Stimulated activated CD4-positive, alpha-beta T cell treated with anti-CD3 and anti-CD28 coated beads, Interleukin-1b, Interleukin-23, amount 100 ng/mL, for 4 hours (primary cell): Measurements from ENCODE around the gene SLC25A12.
"Not testable (repeated sequence)": the region's sequence is repeated elsewhere in the genome, so short reads cannot be mapped to it uniquely, and the experiment has no call there.

Experiments used
- DNase-seq, 2 donors: peaks; one replicate each; pipeline ENCODE4 v3.0.0-alpha.2; 2020; ENCODE audit warnings: low read depth in 2 of 2

SLC25A12 gene

GRCh38 chr2:171822525-171823322, 71.3 kb downstream of the SLC25A12 start:
- no peak for DNase-seq

GRCh38 chr2:171819453-171819852, 74.6 kb downstream of the SLC25A12 start:
- no peak for DNase-seq

GRCh38 chr2:171814883-171815282, 79.2 kb downstream of the SLC25A12 start:
- DNase-seq: no peak

GRCh38 chr2:171814174-171814573, 79.9 kb downstream of the SLC25A12 start:
- DNase-seq: no peak

- no peak for DNase-seq
Measured at GRCh38 chr2:171813729-171814128, 80.3 kb downstream of the SLC25A12 start.

GRCh38 chr2:171813126-171813525, 80.9 kb downstream of the SLC25A12 start:
- DNase-seq: no peak

- DNase-seq: no peak
Measured at GRCh38 chr2:171811245-171811628, 82.8 kb downstream of the SLC25A12 start.

- no peak for DNase-seq
Measured at GRCh38 chr2:171810422-171811244, 83.4 kb downstream of the SLC25A12 start.

- DNase-seq: not testable (repeated sequence)
Measured at GRCh38 chr2:171808885-171809284, 85.2 kb downstream of the SLC25A12 start.

- no peak for DNase-seq
Measured at GRCh38 chr2:171807831-171808393, 86.1 kb downstream of the SLC25A12 start.

- no peak for DNase-seq
Measured at GRCh38 chr2:171807119-171807518, 86.9 kb downstream of the SLC25A12 start.

GRCh38 chr2:171804456-171804855, 89.6 kb downstream of the SLC25A12 start:
- no peak for DNase-seq

GRCh38 chr2:171803757-171804156, 90.3 kb downstream of the SLC25A12 start:
- DNase-seq: no peak

GRCh38 chr2:171800639-171801038, 93.4 kb downstream of the SLC25A12 start:
- no peak for DNase-seq

- no peak for DNase-seq
Measured at GRCh38 chr2:171798156-171798820, 95.8 kb downstream of the SLC25A12 start.

- DNase-seq: no peak
Measured at GRCh38 chr2:171794918-171795317, 99.1 kb downstream of the SLC25A12 start.

GRCh38 chr2:171793691-171794678, 100.1 kb downstream of the SLC25A12 start:
- DNase-seq: no peak

- DNase-seq: no peak
Measured at GRCh38 chr2:171792886-171793580, 101.0 kb downstream of the SLC25A12 start.

- no peak for DNase-seq
Measured at GRCh38 chr2:171792157-171792556, 101.9 kb downstream of the SLC25A12 start.

- DNase-seq: no peak
Measured at GRCh38 chr2:171791361-171791760, 102.7 kb downstream of the SLC25A12 start.
